Amygdala (tissue), 56 donors: ENCODE results near the gene ALOX15.

ENCODE experiments used
- DNase-seq, 56 donors: peaks; one replicate each; lab custom pipeline; 2025; lab: John Stamatoyannopoulos, UW

The ALOX15 gene

GRCh38 chr17:4582101-4582501 is 59.4 kb downstream of the ALOX15 start:
- no peak for DNase-seq
